ENCODE results near the gene DOP1A. TPM values are rescaled to one million over a fixed set of nuclear protein-coding genes. Genes with fewer than 3 reads are reported as not detected.

Gene DOP1A
- total RNA-seq, 1 experiment from 2014 or later: 31.9 TPM

- no TSS peak for BruUV-seq (replicated peaks)
- TF ChIP-seq CTCF (conservative IDR thresholded peaks at IDR 0.05; ENCODE audit: low read depth, low read length): no peak
- TF ChIP-seq EZH2 (IDR thresholded peaks at IDR 0.05; ENCODE audit: borderline replicate concordance, low read depth, low read length, poor library complexity, severe bottlenecking): no peak
- H3K36me3 ChIP-seq (ENCODE audit: insufficient read depth, low read length, poor library complexity, severe bottlenecking): peaks cover 56% of the 10 kb centered on the region
- H3K27me3 ChIP-seq (replicated peaks; ENCODE audit: insufficient read depth, low read depth, low read length, poor library complexity): no peaks in the 10 kb centered on the region
- intact Hi-C loops (cut with micrococcal nuclease; ENCODE audit: unreplicated experiment): no loop called here
- H3K9me3 ChIP-seq (ENCODE audit: low read depth, low read length, poor library complexity, severe bottlenecking): no peaks in the 10 kb centered on the region
- no peaks in the 10 kb centered on the region for H3K4me1 ChIP-seq (ENCODE audit: insufficient read depth, low read length, poor library complexity, severe bottlenecking)
- no peak overlapping the region for H3K27ac ChIP-seq (ENCODE audit: low read depth, low read length, poor library complexity, severe bottlenecking)
- ChIA-PET POLR2A (ENCODE audit: low non-redundant PET) (no interaction called here), CTCF (no interaction called here)
- DNase-seq (ENCODE audit: low spot score): no peak
- H3K4me3 ChIP-seq (ENCODE audit: low read depth, low read length, poor library complexity, severe bottlenecking): no peak overlapping the region
These were observed 60.5 kb downstream of the DOP1A start for GRCh38 chr6:83127976-83128375.

GRCh38 chr6:83132121-83132520, 64.7 kb downstream of the DOP1A start:
- CTCF ChIA-PET: no interaction called here
- peaks cover 40% of the 10 kb centered on the region for H3K36me3 ChIP-seq (ENCODE audit: insufficient read depth, low read length, poor library complexity, severe bottlenecking)
- POLR2A ChIA-PET (ENCODE audit: low non-redundant PET): no interaction called here
- no peaks in the 10 kb centered on the region for H3K9me3 ChIP-seq (ENCODE audit: low read depth, low read length, poor library complexity, severe bottlenecking)
- TF ChIP-seq EZH2 (IDR thresholded peaks at IDR 0.05; ENCODE audit: borderline replicate concordance, low read depth, low read length, poor library complexity, severe bottlenecking) (no peak), CTCF (conservative IDR thresholded peaks at IDR 0.05; ENCODE audit: low read depth, low read length) (no peak)
- no peak for DNase-seq (ENCODE audit: low spot score)
- no peaks in the 10 kb centered on the region for H3K27me3 ChIP-seq (replicated peaks; ENCODE audit: insufficient read depth, low read depth, low read length, poor library complexity)
- H3K4me1 ChIP-seq (ENCODE audit: insufficient read depth, low read length, poor library complexity, severe bottlenecking): no peaks in the 10 kb centered on the region
- no peak overlapping the region for H3K4me3 ChIP-seq (ENCODE audit: low read depth, low read length, poor library complexity, severe bottlenecking)
- no TSS peak for BruUV-seq (replicated peaks)
- intact Hi-C loops (cut with micrococcal nuclease; ENCODE audit: unreplicated experiment): no loop called here
- no peak overlapping the region for H3K27ac ChIP-seq (ENCODE audit: low read depth, low read length, poor library complexity, severe bottlenecking)

GRCh38 chr6:83138118-83138722, 70.7 kb downstream of the DOP1A start:
- H3K36me3 ChIP-seq (ENCODE audit: insufficient read depth, low read length, poor library complexity, severe bottlenecking): peaks cover 7% of the 10 kb centered on the region
- H3K4me1 ChIP-seq (ENCODE audit: insufficient read depth, low read length, poor library complexity, severe bottlenecking): no peaks in the 10 kb centered on the region
- POLR2A ChIA-PET (ENCODE audit: low non-redundant PET): no interaction called here
- TF ChIP-seq CTCF (conservative IDR thresholded peaks at IDR 0.05; ENCODE audit: low read depth, low read length) (no peak), EZH2 (IDR thresholded peaks at IDR 0.05; ENCODE audit: borderline replicate concordance, low read depth, low read length, poor library complexity, severe bottlenecking) (no peak)
- no peak for DNase-seq (ENCODE audit: low spot score)
- no peak overlapping the region for H3K4me3 ChIP-seq (ENCODE audit: low read depth, low read length, poor library complexity, severe bottlenecking)
- H3K9me3 ChIP-seq (ENCODE audit: low read depth, low read length, poor library complexity, severe bottlenecking): no peaks in the 10 kb centered on the region
- CTCF ChIA-PET: no interaction called here
- no peak overlapping the region for H3K27ac ChIP-seq (ENCODE audit: low read depth, low read length, poor library complexity, severe bottlenecking)
- intact Hi-C loops (cut with micrococcal nuclease; ENCODE audit: unreplicated experiment): no loop called here
- H3K27me3 ChIP-seq (replicated peaks; ENCODE audit: insufficient read depth, low read depth, low read length, poor library complexity): no peaks in the 10 kb centered on the region
- BruUV-seq (replicated peaks): no TSS peak
